Esophagus muscularis mucosa (tissue), 4 donors: ENCODE results near the gene ENOX1. TPM values are rescaled to one million over a fixed set of nuclear protein-coding genes. Genes with fewer than 3 reads are reported as not detected.

Source experiments
- DNase-seq: peaks from one replicate; pipeline ENCODE4 v3.0.0-alpha.2; 2017; ENCODE audit errors: extremely low spot score
- H3K27ac ChIP-seq, 4 donors: fragments of 200-600 bp; sonication (generic); replicated peaks in 1 of 4; 1 replicate in 3 of 4; 2 replicates in 1 of 4; pipeline ENCODE4 v1.5.1; 2016 to 2019; ENCODE audit warnings: mild to moderate bottlenecking in 1 of 4
- H3K27me3 ChIP-seq, 4 donors: fragments of 200-600 bp; sonication (generic); one replicate each; pipeline versions ENCODE4 v1.5.1 to v1.6.0; 2016 to 2019
- H3K36me3 ChIP-seq, 4 donors: fragments of 200-600 bp; sonication (generic); one replicate each; pipeline ENCODE4 v1.5.1; 2016 to 2019
- H3K4me1 ChIP-seq, 4 donors: fragments of 200-600 bp; sonication (generic); one replicate each; pipeline ENCODE4 v1.5.1; 2016 to 2019
- H3K4me3 ChIP-seq, 4 donors: fragments of 200-600 bp; sonication (generic); 1 replicate in 2 of 4; 2 replicates in 2 of 4; pipeline ENCODE4 v1.5.1; 2016 to 2019; ENCODE audit warnings: mild to moderate bottlenecking in 4 of 4, moderate library complexity in 1 of 4
- H3K9me3 ChIP-seq, 4 donors: fragments of 200-600 bp; sonication (generic); 1 replicate in 3 of 4; 2 replicates in 1 of 4; pipeline ENCODE4 v1.5.1; 2016 to 2019
- CTCF ChIP-seq, 3 experiments: fragments of 200-600 bp in 2 of 3; fragments of 450-650 bp in 1 of 3; sonication (generic) in 2 of 3; IDR thresholded peaks; one replicate each; pipeline ENCODE4 v1.5.1; 2017 to 2019; ENCODE audit warnings: antibody characterized with exemption in 3 of 3, mild to moderate bottlenecking in 2 of 3, moderate library complexity in 1 of 3
- EP300 ChIP-seq: sonication (generic); formaldehyde crosslinking; IDR thresholded peaks from one replicate; pipeline ENCODE4 v1.6.1; 2017; ENCODE audit warnings: antibody characterized with exemption
- POLR2A ChIP-seq: fragments of 450-650 bp; IDR thresholded peaks from one replicate; pipeline ENCODE4 v1.6.1; 2017; ENCODE audit warnings: antibody characterized with exemption, moderate library complexity, mild to moderate bottlenecking, low read depth
- POLR2AphosphoS5 ChIP-seq, 2 donors: sonication (generic); formaldehyde crosslinking; IDR thresholded peaks; one replicate each; pipeline ENCODE4 v1.6.1; 2017; ENCODE audit warnings: antibody characterized with exemption in 2 of 2
- WGBS: methylation state at CpG from one replicate; pipeline ENCODE4 v1.1.5; 2018; 5-methylcytosine and 5-hydroxymethylcytosine counted together
- intact Hi-C: fragments of 100-400 bp; cut with DNase I; formaldehyde crosslinking; loops from one replicate; pipeline ENCODE4 v1.15.1; 2023
- total RNA-seq, 4 donors: library from RNA; depleted of rRNA; stranded (reverse); fragments of >200 nt; gene quantifications; one replicate each; pipeline versions ENCODE4 v1.1.0 to v1.2.1, GENCODE V29; 2016

ENOX1 gene
- total RNA-seq, 4 donors from 2014 or later: 9.3 to 14.1 (median 12.4) TPM

- H3K4me1 ChIP-seq: peaks cover 0 to 38% (median 34%) of the 10 kb centered on the region in 4 donors
- DNase-seq: no peak
- peak overlapping the region in 3 of 4 donors; percentile 5 to 55 (median 10) for H3K27ac ChIP-seq
- no peaks in the 10 kb centered on the region for H3K9me3 ChIP-seq
- no peaks in the 10 kb centered on the region for H3K36me3 ChIP-seq
- no peaks in the 10 kb centered on the region for H3K27me3 ChIP-seq
- intact Hi-C loops: no loop called here
- no peak overlapping the region for H3K4me3 ChIP-seq
- TF ChIP-seq EP300 (no peak), POLR2AphosphoS5 (IDR thresholded peaks at IDR 0.05) (no peak), POLR2A (no peak), CTCF (IDR thresholded peaks at IDR 0.05) (no peak)
Measured at GRCh38 chr13:43731296-43731695, 55.5 kb downstream of the ENOX1 start.

GRCh38 chr13:43730642-43731041, 56.1 kb downstream of the ENOX1 start:
- H3K27me3 ChIP-seq: no peaks in the 10 kb centered on the region
- intact Hi-C loops: no loop called here
- peaks cover 0 to 38% (median 34%) of the 10 kb centered on the region in 4 donors for H3K4me1 ChIP-seq
- WGBS: 62% methylated on average over 3 of the region's 3 CpGs
- DNase-seq: no peak
- no peak overlapping the region for H3K4me3 ChIP-seq
- TF ChIP-seq POLR2AphosphoS5 (IDR thresholded peaks at IDR 0.05) (peak in 1 of 2 donors; percentile 9), EP300 (no peak), CTCF (IDR thresholded peaks at IDR 0.05) (no peak)
- no peaks in the 10 kb centered on the region for H3K9me3 ChIP-seq
- H3K36me3 ChIP-seq: no peaks in the 10 kb centered on the region
- peak overlapping the region in 3 of 4 donors; percentile 5 to 55 (median 10) for H3K27ac ChIP-seq

GRCh38 chr13:43728421-43728820, 58.4 kb downstream of the ENOX1 start:
- TF ChIP-seq CTCF (IDR thresholded peaks at IDR 0.05) (no peak), POLR2AphosphoS5 (IDR thresholded peaks at IDR 0.05) (no peak), POLR2A (no peak), EP300 (no peak)

GRCh38 chr13:43727856-43728255, 58.9 kb downstream of the ENOX1 start:
- Histone ChIP-seq H3K4me3 (no peak overlapping the region), H3K4me1 (peaks cover 0 to 46% (median 34%) of the 10 kb centered on the region in 4 donors), H3K27ac (no peak overlapping the region), H3K27me3 (no peaks in the 10 kb centered on the region), H3K9me3 (no peaks in the 10 kb centered on the region), H3K36me3 (no peaks in the 10 kb centered on the region)
- 55% methylated on average over 1 of the region's 1 CpG for WGBS
- DNase-seq: no peak
- intact Hi-C loops: no loop called here
- TF ChIP-seq EP300 (no peak), POLR2AphosphoS5 (IDR thresholded peaks at IDR 0.05) (no peak), POLR2A (no peak), CTCF (IDR thresholded peaks at IDR 0.05) (no peak)

More at GRCh38 chr13:43728421-43728820, 58.4 kb downstream of the ENOX1 start:
- DNase-seq: no peak
- H3K4me1 ChIP-seq: peaks cover 0 to 43% (median 34%) of the 10 kb centered on the region in 4 donors
- no peak overlapping the region for H3K27ac ChIP-seq
- no peaks in the 10 kb centered on the region for H3K27me3 ChIP-seq
- no peaks in the 10 kb centered on the region for H3K36me3 ChIP-seq
- intact Hi-C loops: no loop called here
- H3K9me3 ChIP-seq: no peaks in the 10 kb centered on the region
- no peak overlapping the region for H3K4me3 ChIP-seq
- 67% methylated on average over 1 of the region's 1 CpG for WGBS

GRCh38 chr13:43725460-43725859, 61.3 kb downstream of the ENOX1 start:
- no peak for DNase-seq
- TF ChIP-seq POLR2AphosphoS5 (IDR thresholded peaks at IDR 0.05): no peak
- TF ChIP-seq CTCF (IDR thresholded peaks at IDR 0.05): no peak
- no peak for TF ChIP-seq POLR2A
- no peak for TF ChIP-seq EP300

More at GRCh38 chr13:43725460-43725859, 61.3 kb downstream of the ENOX1 start:
- Histone ChIP-seq H3K27me3 (no peaks in the 10 kb centered on the region), H3K9me3 (no peaks in the 10 kb centered on the region), H3K36me3 (no peaks in the 10 kb centered on the region), H3K4me3 (no peak overlapping the region), H3K27ac (no peak overlapping the region), H3K4me1 (peaks cover 0 to 35% (median 17%) of the 10 kb centered on the region in 4 donors)
- 85% methylated on average over 6 of the region's 6 CpGs for WGBS
- intact Hi-C loops: no loop called here
